Anterior cingulate cortex (tissue), 58 donors: ENCODE data around the gene PCARE.
"Not testable (repeated sequence)": the region's sequence is repeated elsewhere in the genome, so short reads cannot be mapped to it uniquely, and the experiment has no call there.

Experiments used
- DNase-seq, 58 donors: peaks; one replicate each; lab custom pipeline; 2025; lab: John Stamatoyannopoulos, UW

The PCARE gene

GRCh38 chr2:29100564-29100963, 26.2 kb upstream of the PCARE start:
- DNase-seq = no peak

GRCh38 chr2:29097569-29097968, 23.2 kb upstream of the PCARE start:
- no peak for DNase-seq

- no peak for DNase-seq
Observed at GRCh38 chr2:29096969-29097368, 22.6 kb upstream of the PCARE start.

GRCh38 chr2:29090311-29090710, 16.0 kb upstream of the PCARE start:
- not testable (repeated sequence) for DNase-seq

GRCh38 chr2:29084554-29084953, 10.2 kb upstream of the PCARE start:
- DNase-seq = peak in 1 of 58 donors; percentile 17

- no peak for DNase-seq
Observed at GRCh38 chr2:29082804-29083495, 8.6 kb upstream of the PCARE start.

GRCh38 chr2:29080886-29081743, 6.8 kb upstream of the PCARE start:
- DNase-seq = no peak

- DNase-seq = no peak
Observed at GRCh38 chr2:29079887-29080286, 5.6 kb upstream of the PCARE start.

GRCh38 chr2:29075894-29076705, 1.8 kb upstream of the PCARE start:
- DNase-seq = peak in 54 of 58 donors; percentile 22 to 91 (median 71)

- DNase-seq = no peak
Observed at GRCh38 chr2:29073933-29074332, 390 bp downstream of the PCARE start.

GRCh38 chr2:29072971-29073725, 1.2 kb downstream of the PCARE start:
- no peak for DNase-seq

GRCh38 chr2:29072251-29072650, 2.1 kb downstream of the PCARE start:
- DNase-seq = no peak

- DNase-seq = no peak
Observed at GRCh38 chr2:29071032-29071975, 3.0 kb downstream of the PCARE start.

- no peak for DNase-seq
Observed at GRCh38 chr2:29070526-29070925, 3.8 kb downstream of the PCARE start.

GRCh38 chr2:29068513-29068912, 5.8 kb downstream of the PCARE start:
- DNase-seq = no peak

GRCh38 chr2:29066997-29067605, 7.2 kb downstream of the PCARE start:
- no peak for DNase-seq

- no peak for DNase-seq
Observed at GRCh38 chr2:29066271-29066860, 8.0 kb downstream of the PCARE start.
